Trophoblast cell (in vitro differentiated cells and primary cell): ENCODE data around the gene ARF3.
A peak's percentile ranks its signal among the peaks of the same experiment; 100 is the strongest.

ENCODE experiments used
- DNase-seq, 2 donors: peaks; one replicate each; pipeline ENCODE4 v3.0.0-alpha.2; 2016
- H2AFZ ChIP-seq: 2 replicates; pipeline ENCODE4 v1.6.1; 2013; ENCODE audit warnings: low read length, moderate library complexity, mild to moderate bottlenecking; ENCODE audit not compliant: insufficient read depth, poor library complexity
- H2AK5ac ChIP-seq: 2 replicates; pipeline ENCODE4 v1.6.1; 2013; ENCODE audit warnings: mild to moderate bottlenecking, low read length
- H2BK120ac ChIP-seq: 2 replicates; pipeline ENCODE4 v1.6.1; 2013; ENCODE audit warnings: low read length, mild to moderate bottlenecking, moderate library complexity; ENCODE audit not compliant: insufficient read depth, poor library complexity
- H2BK12ac ChIP-seq: 2 replicates; pipeline ENCODE4 v1.6.1; 2013; ENCODE audit warnings: mild to moderate bottlenecking, low read length, moderate library complexity
- H2BK5ac ChIP-seq: 2 replicates; pipeline ENCODE4 v1.6.1; 2013; ENCODE audit warnings: low read length, low read depth, moderate library complexity, mild to moderate bottlenecking; ENCODE audit not compliant: poor library complexity
- H3K14ac ChIP-seq: 2 replicates; pipeline ENCODE4 v1.6.1; 2013; ENCODE audit warnings: mild to moderate bottlenecking, low read length
- H3K18ac ChIP-seq: 2 replicates; pipeline ENCODE4 v1.6.1; 2013; ENCODE audit warnings: mild to moderate bottlenecking, low read length
- H3K23ac ChIP-seq: 2 replicates; pipeline ENCODE4 v1.6.1; 2013; ENCODE audit warnings: low read length
- H3K27ac ChIP-seq: 2 replicates; pipeline ENCODE4 v1.5.1; 2013; ENCODE audit warnings: low read depth, mild to moderate bottlenecking, inconsistent platforms, low read length, moderate library complexity
- H3K27me3 ChIP-seq: 2 replicates; pipeline ENCODE4 v1.6.1; 2013; ENCODE audit warnings: inconsistent platforms, mild to moderate bottlenecking, low read length, moderate library complexity; ENCODE audit not compliant: insufficient read depth
- H3K36me3 ChIP-seq, 2 experiments: 1 replicate in 1 of 2; 2 replicates in 1 of 2; pipeline ENCODE4 v1.6.1; 2013; ENCODE audit warnings: low read length in 2 of 2, mild to moderate bottlenecking in 2 of 2, moderate library complexity in 1 of 2; ENCODE audit not compliant: insufficient read depth in 2 of 2, control insufficient read depth in 1 of 2
- H3K4ac ChIP-seq: 2 replicates; pipeline ENCODE4 v1.6.1; 2013; ENCODE audit warnings: low read depth, mild to moderate bottlenecking, low read length, moderate library complexity
- H3K4me1 ChIP-seq, 2 experiments: 1 replicate in 1 of 2; 2 replicates in 1 of 2; pipeline ENCODE4 v1.6.1; 2013; ENCODE audit warnings: low read length in 2 of 2, mild to moderate bottlenecking in 2 of 2, moderate library complexity in 1 of 2; ENCODE audit not compliant: insufficient read depth in 2 of 2, control insufficient read depth in 1 of 2
- H3K4me2 ChIP-seq: 2 replicates; pipeline ENCODE4 v1.6.1; 2013; ENCODE audit warnings: inconsistent platforms, mild to moderate bottlenecking, low read length, moderate library complexity
- H3K4me3 ChIP-seq: 2 replicates; pipeline ENCODE4 v1.5.1; 2013; ENCODE audit warnings: mild to moderate bottlenecking, low read depth, low read length, inconsistent platforms
- H3K79me1 ChIP-seq: one replicate; pipeline ENCODE4 v1.6.1; 2013; ENCODE audit warnings: low read length
- H3K79me2 ChIP-seq: 2 replicates; pipeline ENCODE4 v1.6.1; 2013; ENCODE audit warnings: low read length, mild to moderate bottlenecking; ENCODE audit not compliant: control insufficient read depth, insufficient read depth, poor library complexity
- H3K9ac ChIP-seq: 2 replicates; pipeline ENCODE4 v1.6.1; 2013; ENCODE audit warnings: mild to moderate bottlenecking, low read length
- H3K9me3 ChIP-seq: 2 replicates; pipeline ENCODE4 v1.6.1; 2013; ENCODE audit warnings: low read depth, mild to moderate bottlenecking, control low read depth, inconsistent platforms, low read length; ENCODE audit not compliant: insufficient read depth
- H4K12ac ChIP-seq: 2 replicates; pipeline ENCODE4 v1.6.1; 2013; ENCODE audit warnings: low read depth, mild to moderate bottlenecking, low read length, moderate library complexity
- H4K8ac ChIP-seq: 2 replicates; pipeline ENCODE4 v1.6.1; 2013; ENCODE audit warnings: low read depth, mild to moderate bottlenecking, low read length, moderate library complexity
- H4K91ac ChIP-seq: one replicate; pipeline ENCODE4 v1.6.1; 2013; ENCODE audit warnings: low read depth, mild to moderate bottlenecking, low read length, moderate library complexity
- WGBS: extraction: QIAGEN DNeasy Blood & Tissue Kit; methylation state at CpG from one replicate; pipeline ENCODE4 v1.1.7; 2013; ENCODE audit warnings: missing lambda C conversion rate; ENCODE audit not compliant: insufficient read length, insufficient coverage; ENCODE audit errors: extremely low coverage; 5-methylcytosine and 5-hydroxymethylcytosine counted together

The ARF3 gene

DNA sequence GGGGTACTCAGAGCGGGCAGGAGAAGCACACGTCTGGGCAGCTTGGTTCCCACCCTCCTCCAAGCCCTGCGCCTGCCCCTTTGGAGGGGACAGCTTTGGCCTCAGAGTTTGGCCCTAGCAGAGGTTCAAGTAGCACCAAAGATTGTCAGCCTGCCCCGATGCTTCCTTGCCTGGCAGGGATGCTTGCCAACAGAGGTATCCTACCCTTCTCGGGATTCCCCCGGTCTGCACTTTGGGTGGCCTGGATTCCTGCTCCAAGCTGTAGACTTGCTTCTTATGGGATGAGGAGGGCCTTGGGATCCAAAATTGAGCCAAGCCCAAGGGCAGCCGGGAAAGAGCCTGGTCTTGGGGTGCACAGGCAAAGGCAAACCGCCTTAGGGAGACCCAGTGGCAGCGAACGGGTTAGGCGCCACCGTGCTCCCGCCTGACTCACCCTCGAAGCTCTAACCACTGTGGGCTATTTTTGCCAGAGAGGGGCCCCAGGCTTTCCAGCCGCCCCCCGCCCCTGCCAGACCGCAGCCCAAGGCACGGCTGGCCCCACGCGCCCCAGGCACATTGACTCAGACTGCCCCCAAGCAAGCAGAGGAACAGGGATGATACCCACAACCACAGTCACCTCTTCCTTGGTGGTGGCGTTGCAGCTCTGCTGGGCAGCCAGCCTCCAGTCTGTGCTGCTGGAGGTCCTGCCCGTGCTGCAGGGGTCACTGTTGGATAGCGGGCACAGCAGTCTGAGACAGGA is 15.1 kb upstream of the ARF3 start:
- no peak overlapping the region for H2BK12ac ChIP-seq
- no CpG with 5 or more reads among the region's 23 CpGs for WGBS

GRCh38 chr12:48970702-48971334 is 13.5 kb upstream of the ARF3 start:
- Histone ChIP-seq H3K23ac (no peak overlapping the region), H4K91ac (no peak overlapping the region), H3K27me3 (peaks cover 52% of the 10 kb centered on the region), H2BK12ac (no peak overlapping the region), H3K4me1 (peaks cover 5 to 16% of the 10 kb centered on the region in 2 experiments), H2AK5ac (no peak overlapping the region), H3K27ac (no peak overlapping the region), H3K79me1 (no peaks in the 10 kb centered on the region), H2AFZ (no peak overlapping the region), H3K4ac (no peak overlapping the region), H3K36me3 (no peaks in the 10 kb centered on the region), H3K4me3 (no peak overlapping the region), H2BK120ac (no peak overlapping the region), H3K9ac (no peak overlapping the region), H3K9me3 (peaks cover 3% of the 10 kb centered on the region), H3K14ac (no peak overlapping the region), H3K79me2 (no peaks in the 10 kb centered on the region), H4K12ac (no peak overlapping the region), H2BK5ac (no peak overlapping the region), H3K18ac (no peak overlapping the region), H3K4me2 (peak overlapping the region; percentile 63), H4K8ac (no peak overlapping the region)
- no CpG with 5 or more reads among the region's 10 CpGs for WGBS
- no peak for DNase-seq

More for the DNA sequence above, 15.1 kb upstream of the ARF3 start:
- DNase-seq = peak; percentile 30 to 31
- H3K23ac ChIP-seq = no peak overlapping the region
- no peak overlapping the region for H3K4me2 ChIP-seq
- peaks cover 5 to 18% of the 10 kb centered on the region in 2 experiments for H3K4me1 ChIP-seq
- H3K27ac ChIP-seq = no peak overlapping the region
- no peak overlapping the region for H3K18ac ChIP-seq
- no peaks in the 10 kb centered on the region for H3K79me1 ChIP-seq
- H2AK5ac ChIP-seq = no peak overlapping the region
- H4K12ac ChIP-seq = no peak overlapping the region
- H3K79me2 ChIP-seq = no peaks in the 10 kb centered on the region
- no peak overlapping the region for H3K4me3 ChIP-seq
- H3K27me3 ChIP-seq = peaks cover 62% of the 10 kb centered on the region
- H3K36me3 ChIP-seq = no peaks in the 10 kb centered on the region
- H4K8ac ChIP-seq = no peak overlapping the region
- H3K9me3 ChIP-seq = peaks cover 3% of the 10 kb centered on the region
- H3K4ac ChIP-seq = no peak overlapping the region
- no peak overlapping the region for H3K9ac ChIP-seq
- no peak overlapping the region for H2BK5ac ChIP-seq
- H3K14ac ChIP-seq = no peak overlapping the region
- no peak overlapping the region for H4K91ac ChIP-seq
- H2BK120ac ChIP-seq = no peak overlapping the region
- no peak overlapping the region for H2AFZ ChIP-seq

- Histone ChIP-seq H2BK12ac (no peak overlapping the region), H3K27ac (no peak overlapping the region), H3K79me2 (no peaks in the 10 kb centered on the region), H3K79me1 (no peaks in the 10 kb centered on the region), H2BK120ac (no peak overlapping the region), H3K4ac (no peak overlapping the region), H3K14ac (no peak overlapping the region), H3K36me3 (no peaks in the 10 kb centered on the region), H3K23ac (no peak overlapping the region), H2AK5ac (no peak overlapping the region), H2BK5ac (no peak overlapping the region), H4K12ac (no peak overlapping the region), H3K9me3 (peaks cover 3% of the 10 kb centered on the region), H4K91ac (no peak overlapping the region), H3K27me3 (peaks cover 47% of the 10 kb centered on the region), H3K4me1 (peaks cover 5 to 16% of the 10 kb centered on the region in 2 experiments), H3K4me2 (peak overlapping the region; percentile 63), H3K18ac (no peak overlapping the region), H3K4me3 (peak overlapping the region; percentile 50), H3K9ac (no peak overlapping the region), H4K8ac (no peak overlapping the region), H2AFZ (no peak overlapping the region)
- WGBS = no CpG with 5 or more reads among the region's 77 CpGs
- peak in 1 of 2 donors; percentile 22 for DNase-seq
Observed at GRCh38 chr12:48969833-48970701, 12.8 kb upstream of the ARF3 start.

- no peaks in the 10 kb centered on the region for H3K79me1 ChIP-seq
- no peak overlapping the region for H2BK5ac ChIP-seq
- H3K79me2 ChIP-seq = no peaks in the 10 kb centered on the region
- no peak overlapping the region for H3K27ac ChIP-seq
- H3K4me2 ChIP-seq = no peak overlapping the region
- WGBS = no CpG with 5 or more reads among the region's 8 CpGs
- H2BK120ac ChIP-seq = no peak overlapping the region
- no peak overlapping the region for H3K18ac ChIP-seq
- H2AFZ ChIP-seq = no peak overlapping the region
- H3K4me3 ChIP-seq = no peak overlapping the region
- H2AK5ac ChIP-seq = no peak overlapping the region
- H3K36me3 ChIP-seq = no peaks in the 10 kb centered on the region
- no peak overlapping the region for H3K14ac ChIP-seq
- no peak overlapping the region for H4K91ac ChIP-seq
- H3K9ac ChIP-seq = no peak overlapping the region
- H2BK12ac ChIP-seq = no peak overlapping the region
- peaks cover 3% of the 10 kb centered on the region for H3K9me3 ChIP-seq
- H4K12ac ChIP-seq = no peak overlapping the region
- no peak overlapping the region for H3K23ac ChIP-seq
- no peak for DNase-seq
- no peak overlapping the region for H4K8ac ChIP-seq
- peaks cover 47% of the 10 kb centered on the region for H3K27me3 ChIP-seq
- peaks cover 5 to 16% of the 10 kb centered on the region in 2 experiments for H3K4me1 ChIP-seq
- no peak overlapping the region for H3K4ac ChIP-seq
Observed at GRCh38 chr12:48969160-48969771, 12.0 kb upstream of the ARF3 start.
